Left ventricle myocardium inferior (tissue), 1 donor: Measurements from ENCODE around the gene DOP1B. TPM values are rescaled to one million over a fixed set of nuclear protein-coding genes. Genes with fewer than 3 reads are reported as not detected.

Experiments used
- DNase-seq: peaks from one replicate; pipeline ENCODE4 v3.0.0-alpha.2; 2020
- H3K27ac ChIP-seq: fragments of 200-600 bp; replicated peaks from 2 replicates; pipeline ENCODE4 v1.8.0; 2021
- H3K27me3 ChIP-seq: fragments of 200-600 bp; 2 replicates; pipeline ENCODE4 v1.8.0; 2021; ENCODE audit warnings: low read depth
- H3K36me3 ChIP-seq: fragments of 200-600 bp; 2 replicates; pipeline ENCODE4 v1.8.0; 2021
- H3K4me1 ChIP-seq: fragments of 200-600 bp; 2 replicates; pipeline ENCODE4 v1.8.0; 2021
- H3K4me3 ChIP-seq: fragments of 200-600 bp; 2 replicates; pipeline ENCODE4 v1.8.0; 2021; ENCODE audit warnings: mild to moderate bottlenecking, moderate library complexity
- H3K9me3 ChIP-seq: fragments of 200-600 bp; replicated peaks from 2 replicates; pipeline ENCODE4 v1.8.0; 2021
- intact Hi-C: fragments of 100-400 bp; cut with micrococcal nuclease; formaldehyde crosslinking; loops from one replicate; pipeline ENCODE4 v1.11.0; 2022
- total RNA-seq: library from RNA; stranded (reverse); fragmentation: NEBNext Ultra II Directional; extraction: Animal tissue kit (Norgen Biotek cat#: 25700); gene quantifications from one replicate; pipeline ENCODE4 v1.2.1, GENCODE V29; 2021
- TF ChIP-seq, protein P1 (sequence below): fragments of 200-600 bp; IDR thresholded peaks from 2 replicates; pipeline ENCODE4 v1.8.0; 2021; ENCODE audit warnings: antibody characterized with exemption, mild to moderate bottlenecking, borderline replicate concordance
- donor health status: DM: no; HTN: yes; CAD: no; lungs with severe emphysema.

DOP1B gene
- total RNA-seq, 1 donor from 2014 or later, result 13.6 TPM

DNA sequence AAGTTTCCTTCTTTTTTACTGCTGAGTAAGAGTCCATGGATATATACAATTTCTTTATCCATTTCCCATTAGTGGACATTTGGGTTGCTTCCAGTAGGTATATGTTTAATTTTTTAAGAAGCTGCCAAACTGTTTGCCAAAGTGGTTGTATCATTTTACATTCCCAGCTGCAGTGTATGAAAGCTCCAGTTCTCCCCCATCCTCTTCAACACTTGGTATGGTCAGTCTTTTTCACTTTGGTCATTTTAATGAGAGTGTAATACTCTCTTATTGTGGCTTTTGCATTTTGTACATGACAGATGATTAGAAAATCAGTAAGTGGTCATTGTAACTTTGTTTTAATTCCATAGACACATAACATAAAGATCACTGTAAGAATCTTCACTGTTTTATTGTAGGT, 22.5 kb downstream of the DOP1B start:
- Histone ChIP-seq H3K27ac (no peak overlapping the region), H3K27me3 (no peaks in the 10 kb centered on the region), H3K9me3 (peaks cover 3% of the 10 kb centered on the region), H3K36me3 (no peaks in the 10 kb centered on the region), H3K4me3 (no peak overlapping the region), H3K4me1 (no peaks in the 10 kb centered on the region)
- DNase-seq, result no peak
- TF ChIP-seq, protein P1, sequence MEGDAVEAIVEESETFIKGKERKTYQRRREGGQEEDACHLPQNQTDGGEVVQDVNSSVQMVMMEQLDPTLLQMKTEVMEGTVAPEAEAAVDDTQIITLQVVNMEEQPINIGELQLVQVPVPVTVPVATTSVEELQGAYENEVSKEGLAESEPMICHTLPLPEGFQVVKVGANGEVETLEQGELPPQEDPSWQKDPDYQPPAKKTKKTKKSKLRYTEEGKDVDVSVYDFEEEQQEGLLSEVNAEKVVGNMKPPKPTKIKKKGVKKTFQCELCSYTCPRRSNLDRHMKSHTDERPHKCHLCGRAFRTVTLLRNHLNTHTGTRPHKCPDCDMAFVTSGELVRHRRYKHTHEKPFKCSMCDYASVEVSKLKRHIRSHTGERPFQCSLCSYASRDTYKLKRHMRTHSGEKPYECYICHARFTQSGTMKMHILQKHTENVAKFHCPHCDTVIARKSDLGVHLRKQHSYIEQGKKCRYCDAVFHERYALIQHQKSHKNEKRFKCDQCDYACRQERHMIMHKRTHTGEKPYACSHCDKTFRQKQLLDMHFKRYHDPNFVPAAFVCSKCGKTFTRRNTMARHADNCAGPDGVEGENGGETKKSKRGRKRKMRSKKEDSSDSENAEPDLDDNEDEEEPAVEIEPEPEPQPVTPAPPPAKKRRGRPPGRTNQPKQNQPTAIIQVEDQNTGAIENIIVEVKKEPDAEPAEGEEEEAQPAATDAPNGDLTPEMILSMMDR, result no peak
- intact Hi-C loops, result no loop called here

DNA sequence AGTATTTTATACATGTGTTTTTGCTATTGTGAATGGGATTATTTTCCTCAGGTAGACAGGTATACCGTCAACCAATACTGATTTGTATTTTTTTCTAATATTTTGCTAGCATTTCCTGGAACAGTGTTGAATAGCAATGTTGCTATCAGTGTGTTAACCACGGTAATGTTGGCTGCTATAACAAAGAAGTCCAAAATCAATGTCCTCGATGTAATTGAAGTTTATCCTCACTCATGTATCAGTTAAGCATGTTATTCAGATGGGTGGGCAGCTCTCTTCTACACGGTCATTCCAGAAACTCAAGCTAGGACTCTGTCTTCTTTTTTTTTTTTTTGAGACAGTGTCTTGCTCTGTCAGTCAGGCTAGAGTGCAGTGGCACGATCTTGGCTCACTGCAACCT, 24.3 kb downstream of the DOP1B start:
- Histone ChIP-seq H3K9me3 (peaks cover 3% of the 10 kb centered on the region), H3K36me3 (no peaks in the 10 kb centered on the region), H3K27me3 (no peaks in the 10 kb centered on the region), H3K4me1 (no peaks in the 10 kb centered on the region), H3K4me3 (no peak overlapping the region), H3K27ac (no peak overlapping the region)
- intact Hi-C loops, result no loop called here
- TF ChIP-seq, protein P1, result no peak
- no peak for DNase-seq

DNA sequence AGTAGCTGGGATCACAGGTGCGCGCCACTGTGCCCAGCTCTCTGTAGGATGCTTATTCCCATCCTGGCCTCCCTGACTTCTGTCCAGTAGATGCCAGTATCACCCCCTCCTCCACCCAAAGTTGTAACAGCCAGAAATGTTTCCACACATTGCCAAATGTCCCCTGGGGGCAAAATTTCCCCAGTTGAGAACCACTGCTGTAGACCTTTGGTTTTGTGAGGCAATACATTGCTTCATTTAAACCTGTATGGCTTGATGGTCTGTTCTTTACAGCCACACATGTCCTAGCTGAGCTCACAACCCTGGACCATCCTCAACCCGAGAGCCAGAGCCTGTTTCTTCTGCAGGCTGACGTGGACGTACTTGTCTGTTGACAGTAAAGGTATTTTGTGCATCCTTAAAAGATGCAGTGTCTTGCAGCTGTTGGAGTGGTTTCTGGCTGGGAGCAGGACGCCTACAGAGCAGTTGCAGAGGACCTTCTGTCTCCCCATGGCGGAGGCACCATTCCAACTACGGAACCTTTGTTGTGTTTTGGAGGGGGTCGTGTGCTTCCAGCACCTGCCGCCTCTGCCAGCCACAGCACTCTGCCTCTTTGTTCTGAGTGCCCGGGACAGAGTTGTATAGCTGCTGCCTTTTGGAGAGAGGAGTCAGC, 26.6 kb downstream of the DOP1B start:
- Histone ChIP-seq H3K27me3 (no peaks in the 10 kb centered on the region), H3K9me3 (peaks cover 3% of the 10 kb centered on the region), H3K4me1 (peaks cover 19% of the 10 kb centered on the region), H3K36me3 (no peaks in the 10 kb centered on the region), H3K4me3 (no peak overlapping the region), H3K27ac (no peak overlapping the region)
- DNase-seq, result no peak
- TF ChIP-seq, protein P1, result no peak
- intact Hi-C loops, result no loop called here

DNA sequence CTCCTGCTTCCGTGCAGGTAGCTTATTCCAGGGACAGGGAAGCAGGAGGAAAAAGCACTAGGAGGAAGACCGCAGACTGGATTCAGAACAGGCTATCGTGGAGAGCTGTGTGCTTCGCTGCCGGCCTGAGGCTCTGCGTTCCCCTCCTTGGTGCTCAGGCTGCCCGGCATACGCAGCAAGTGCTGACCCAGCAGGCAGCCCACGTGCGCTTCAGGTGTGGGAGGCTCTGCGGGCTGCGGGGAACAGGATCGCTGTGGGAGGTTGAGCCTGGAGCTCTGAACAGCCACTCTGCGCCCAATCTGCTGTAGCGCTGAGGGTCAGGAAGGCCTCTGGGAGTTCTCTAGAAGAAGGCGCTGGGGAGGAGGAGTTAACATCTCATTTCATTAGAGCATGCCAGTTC, 27.9 kb downstream of the DOP1B start:
- H3K4me1 ChIP-seq, result peaks cover 31% of the 10 kb centered on the region
- TF ChIP-seq, protein P1, result no peak
- no peak overlapping the region for H3K4me3 ChIP-seq
- no peaks in the 10 kb centered on the region for H3K27me3 ChIP-seq
- no peak overlapping the region for H3K27ac ChIP-seq
- H3K36me3 ChIP-seq, result no peaks in the 10 kb centered on the region
- H3K9me3 ChIP-seq, result no peaks in the 10 kb centered on the region
- intact Hi-C loops, result no loop called here
- DNase-seq, result no peak

DNA sequence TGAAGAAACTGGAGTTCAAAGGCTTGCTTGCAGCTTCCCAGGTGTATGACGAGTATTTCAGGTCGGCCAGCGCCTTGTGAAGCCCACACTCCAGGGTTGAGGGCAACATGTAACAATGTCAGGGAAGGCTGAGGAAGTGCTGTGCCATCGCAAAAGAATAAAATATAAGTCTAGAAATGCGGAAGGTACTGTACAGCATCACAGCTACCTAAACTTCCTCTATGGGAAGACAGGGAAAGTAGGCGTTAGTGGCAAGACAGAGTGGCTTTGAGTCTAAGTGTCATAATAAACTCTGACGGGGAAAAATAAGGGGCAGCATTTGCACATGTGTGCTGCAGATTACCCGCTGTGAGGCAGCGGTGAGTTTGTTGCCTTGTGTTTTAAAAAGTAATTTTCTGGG, 28.9 kb downstream of the DOP1B start:
- no peak for DNase-seq
- no peak overlapping the region for H3K4me3 ChIP-seq
- H3K9me3 ChIP-seq, result no peaks in the 10 kb centered on the region
- H3K27me3 ChIP-seq, result no peaks in the 10 kb centered on the region
- TF ChIP-seq, protein P1, result no peak
- peaks cover 33% of the 10 kb centered on the region for H3K4me1 ChIP-seq
- H3K36me3 ChIP-seq, result no peaks in the 10 kb centered on the region
- H3K27ac ChIP-seq, result no peak overlapping the region
- intact Hi-C loops, result no loop called here
